Ureter (tissue), 1 donor: Measurements from ENCODE around the gene IL3RA. TPM values are rescaled to one million over a fixed set of nuclear protein-coding genes. Genes with fewer than 3 reads are reported as not detected.
"Not testable (repeated sequence)": the region's sequence is repeated elsewhere in the genome, so short reads cannot be mapped to it uniquely, and the experiment has no call there.

ENCODE experiments used
- DNase-seq: peaks from one replicate; pipeline ENCODE4 v3.0.0-alpha.2; 2020; ENCODE audit warnings: low spot score
- total RNA-seq: library from RNA; stranded (reverse); gene quantifications from one replicate; pipeline ENCODE4 v1.2.4, GENCODE V29; 2023
- donor health status: DM: yes; HTN: yes; CAD: no.

IL3RA gene
- total RNA-seq, result 7.4 TPM

DNA sequence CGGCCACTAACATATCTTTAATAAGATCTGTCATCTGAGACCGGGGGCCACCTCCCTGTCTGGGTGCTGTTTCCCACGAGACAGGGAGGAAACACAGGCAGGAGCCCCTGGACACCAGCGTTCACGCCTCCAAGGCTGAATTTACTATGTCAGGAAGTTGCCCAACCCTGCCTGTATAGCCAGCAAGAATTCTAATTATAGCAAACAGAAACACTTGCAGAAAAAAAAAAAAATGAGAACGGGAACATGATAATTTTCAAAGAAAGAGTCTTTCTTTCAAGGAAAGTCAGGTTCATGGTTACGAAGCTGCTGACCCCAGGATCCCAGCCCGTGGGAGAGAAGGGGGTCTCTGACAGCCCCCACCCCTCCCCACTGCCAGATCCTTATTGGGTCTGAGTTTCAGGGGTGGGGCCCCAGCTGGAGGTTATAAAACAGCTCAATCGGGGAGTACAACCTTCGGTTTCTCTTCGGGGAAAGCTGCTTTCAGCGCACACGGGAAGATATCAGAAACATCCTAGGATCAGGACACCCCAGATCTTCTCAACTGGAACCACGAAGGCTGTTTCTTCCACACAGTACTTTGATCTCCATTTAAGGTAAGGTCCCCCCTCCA is at the start of gene IL3RA:
Gene IL3RA (plus strand): TSS at position 455 of the 613 bp plus-strand sequence. CDS start 4,981 bp downstream, outside the sequence.
- no peak for DNase-seq

DNA sequence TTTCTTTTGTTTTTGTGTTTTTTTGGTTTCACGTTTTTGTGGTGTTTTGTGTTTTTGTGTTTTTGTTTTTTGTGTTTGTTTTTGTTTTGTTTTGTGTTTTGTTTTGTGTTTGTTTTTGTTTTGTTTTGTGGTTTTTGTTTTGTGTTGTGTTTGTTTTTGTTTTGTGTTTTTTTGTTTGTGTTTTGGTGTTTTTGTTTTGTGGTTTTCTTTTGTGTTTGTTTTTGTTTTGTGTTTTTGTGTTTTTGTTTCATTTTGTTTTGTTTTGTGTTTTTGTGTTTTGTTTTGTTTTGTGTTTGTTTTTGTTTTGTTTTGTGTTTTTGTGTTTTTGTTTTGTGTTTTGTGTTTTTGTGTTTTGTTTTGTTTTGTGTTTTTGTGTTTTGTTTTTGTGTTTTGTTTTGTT is 47.0 kb upstream of the IL3RA start:
- no peak for DNase-seq

DNA sequence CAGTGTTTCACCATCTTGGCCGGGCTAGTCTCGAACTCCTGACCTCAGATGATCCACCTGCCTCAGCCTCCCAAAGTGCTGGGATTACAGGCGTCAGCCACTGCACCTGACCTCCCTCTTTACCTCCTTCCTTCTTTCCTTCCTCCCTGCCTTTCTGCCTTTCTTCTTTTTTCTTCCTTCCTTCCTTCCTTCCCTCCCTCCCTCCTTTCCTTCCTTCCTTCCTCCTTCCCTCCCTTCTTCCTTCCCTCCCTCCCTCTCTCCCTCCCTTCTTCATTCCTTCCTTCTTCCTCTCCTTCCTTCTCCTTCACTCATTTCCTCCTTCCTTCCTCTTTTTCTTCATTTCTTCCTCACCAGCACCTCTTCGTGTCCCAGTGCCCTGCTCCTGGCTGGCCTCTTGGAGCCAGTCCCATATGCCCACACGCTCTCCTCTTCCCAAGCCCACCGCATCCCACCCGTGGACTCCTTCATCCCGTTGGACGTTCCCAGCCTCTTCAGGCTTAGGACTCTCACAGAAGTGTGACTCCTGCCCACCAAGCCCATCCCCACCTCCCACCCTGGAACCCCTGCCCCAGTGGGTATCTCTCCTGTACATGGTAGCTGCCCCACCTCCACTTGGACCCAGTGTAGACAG is 45.4 kb upstream of the IL3RA start:
- DNase-seq, result no peak

DNA sequence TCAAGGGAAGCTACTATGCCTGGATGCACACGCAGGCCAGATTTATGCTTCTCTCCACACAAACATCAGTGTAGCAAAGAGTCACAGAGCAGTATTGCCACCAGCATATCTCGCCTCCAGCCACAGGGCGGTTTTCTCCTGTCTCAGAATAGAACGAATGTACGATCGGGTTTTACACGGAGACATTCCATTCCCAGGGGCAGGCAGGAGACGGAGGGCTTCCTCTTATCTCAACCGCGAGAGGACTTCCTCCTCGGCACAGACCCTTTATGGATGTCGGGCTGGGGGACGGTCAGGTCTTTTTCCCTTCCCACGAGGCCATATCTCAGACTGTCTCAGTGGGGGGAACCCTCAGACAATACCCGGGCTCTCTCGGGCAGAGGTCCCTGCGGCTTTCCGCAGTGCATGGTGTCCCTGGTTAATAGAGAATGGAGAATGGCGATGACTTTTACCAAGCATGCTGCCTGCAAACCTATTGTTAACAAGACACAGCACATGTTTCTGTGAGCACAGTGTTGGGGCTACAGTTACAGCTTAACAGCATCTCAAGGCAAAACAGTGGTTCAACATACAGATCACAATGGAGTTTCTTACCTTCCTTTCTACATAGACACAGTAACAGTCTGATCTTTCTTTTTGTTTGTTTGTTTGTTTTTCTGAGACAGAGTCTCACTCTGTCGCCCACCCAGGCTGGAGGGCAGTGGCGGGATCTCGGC is 43.9 kb upstream of the IL3RA start:
- no peak for DNase-seq

DNA sequence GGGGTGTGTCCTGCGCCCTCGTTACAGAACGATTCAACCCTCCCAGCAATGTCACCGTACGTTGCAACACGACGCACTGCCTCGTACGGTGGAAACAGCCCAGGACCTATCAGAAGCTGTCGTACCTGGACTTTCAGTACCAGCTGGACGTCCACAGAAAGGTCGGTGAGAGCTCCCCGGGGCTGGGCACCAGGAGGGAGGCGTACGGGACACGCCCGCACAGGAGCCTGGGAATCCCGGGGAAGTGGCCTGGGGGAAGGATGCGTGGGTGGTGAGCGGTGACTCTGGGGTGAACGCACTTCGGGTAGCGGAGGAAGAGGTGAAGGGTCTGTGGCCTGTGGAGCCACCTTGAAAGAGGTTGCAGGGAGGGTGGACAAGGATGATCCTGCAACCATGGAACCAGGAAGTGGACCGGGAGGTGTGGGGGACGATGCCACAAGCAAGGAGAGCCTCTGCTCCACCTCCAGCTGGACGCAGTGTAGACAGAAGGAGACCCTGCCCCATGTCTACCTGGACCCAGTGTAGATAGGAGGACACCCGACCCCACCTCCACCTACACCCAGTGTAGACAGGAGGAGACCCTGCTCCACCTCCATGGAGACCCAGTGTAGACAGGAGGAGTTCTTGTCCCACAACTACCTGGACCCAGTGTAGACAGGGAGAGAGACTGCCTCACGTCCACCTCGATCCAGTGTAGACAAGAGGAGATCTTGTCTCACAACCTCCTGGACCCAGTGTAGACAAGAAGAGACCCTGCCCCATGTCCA is 42.1 kb upstream of the IL3RA start:
- DNase-seq, result no peak

DNA sequence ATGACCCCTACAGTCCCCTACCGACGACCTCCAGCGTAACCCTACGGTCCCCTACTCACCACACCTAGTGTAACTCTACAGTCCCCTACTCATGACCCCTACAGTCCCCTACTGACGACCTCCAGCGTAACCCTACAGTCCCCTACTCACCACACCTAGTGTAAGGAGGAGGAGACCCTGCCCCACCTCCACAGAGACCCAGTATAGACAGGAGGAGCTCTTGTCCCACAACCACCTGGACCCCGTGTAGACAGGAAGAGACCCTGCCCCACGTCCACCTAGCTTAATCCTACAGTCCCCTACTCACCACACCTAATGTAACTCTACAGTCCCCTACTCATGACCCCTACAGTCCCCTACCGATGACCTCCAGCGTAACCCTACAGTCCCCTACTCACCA is 41.0 kb upstream of the IL3RA start:
- DNase-seq, result no peak

DNA sequence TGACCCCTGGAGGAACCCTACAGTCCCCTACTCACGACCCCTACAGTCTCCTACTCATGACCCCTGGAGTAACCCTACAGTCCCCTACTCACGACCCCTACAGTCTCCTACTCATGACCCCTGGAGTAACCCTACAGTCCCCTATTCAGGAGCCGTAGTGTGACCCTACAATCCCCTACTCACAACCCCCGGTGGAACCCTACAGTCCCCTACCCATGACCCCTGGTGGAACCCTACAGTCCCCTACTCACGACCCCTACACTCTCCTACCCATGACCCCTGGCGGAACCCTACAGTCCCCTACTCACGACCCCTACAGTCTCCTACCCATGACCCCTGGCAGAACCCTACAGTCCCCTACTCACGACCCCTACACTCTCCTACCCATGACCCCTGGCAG is 39.0 kb upstream of the IL3RA start:
- not testable (repeated sequence) for DNase-seq

DNA sequence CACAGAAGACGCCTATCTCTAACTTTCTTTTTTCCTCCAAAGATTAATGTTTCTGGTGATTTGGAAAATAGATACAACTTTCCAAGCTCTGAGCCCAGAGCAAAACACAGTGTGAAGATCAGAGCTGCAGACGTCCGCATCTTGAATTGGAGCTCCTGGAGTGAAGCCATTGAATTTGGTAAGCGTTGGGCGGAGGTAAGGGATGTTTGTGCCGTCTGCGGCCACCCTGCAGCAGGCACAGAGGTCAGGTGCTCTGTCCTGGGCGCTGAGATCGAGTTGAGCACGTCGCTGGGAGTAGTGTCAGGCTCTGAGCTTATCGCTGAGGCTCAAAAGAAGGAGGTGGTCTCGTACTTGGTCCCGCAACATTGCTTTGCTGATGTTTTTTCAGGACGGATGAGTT is 36.1 kb upstream of the IL3RA start:
- no peak for DNase-seq

DNA sequence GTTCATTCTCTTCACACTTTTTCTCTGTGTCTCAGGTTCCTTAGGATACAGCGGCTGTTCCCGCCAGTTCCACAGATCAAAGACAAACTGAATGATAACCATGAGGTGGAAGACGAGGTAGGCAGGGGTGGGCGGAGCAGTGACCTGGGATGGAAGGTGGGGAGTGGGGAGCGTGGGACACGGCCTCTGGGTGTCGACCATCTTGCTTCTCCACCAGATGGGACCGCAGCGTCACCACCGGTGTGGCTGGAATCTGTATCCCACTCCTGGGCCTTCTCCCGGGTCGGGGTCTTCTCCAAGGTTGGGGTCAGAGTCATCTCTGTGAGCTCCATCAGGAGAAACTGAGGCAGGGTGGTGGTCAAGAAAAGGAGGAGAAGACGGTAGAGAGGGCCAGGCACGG is 31.2 kb upstream of the IL3RA start:
- no peak for DNase-seq

DNA sequence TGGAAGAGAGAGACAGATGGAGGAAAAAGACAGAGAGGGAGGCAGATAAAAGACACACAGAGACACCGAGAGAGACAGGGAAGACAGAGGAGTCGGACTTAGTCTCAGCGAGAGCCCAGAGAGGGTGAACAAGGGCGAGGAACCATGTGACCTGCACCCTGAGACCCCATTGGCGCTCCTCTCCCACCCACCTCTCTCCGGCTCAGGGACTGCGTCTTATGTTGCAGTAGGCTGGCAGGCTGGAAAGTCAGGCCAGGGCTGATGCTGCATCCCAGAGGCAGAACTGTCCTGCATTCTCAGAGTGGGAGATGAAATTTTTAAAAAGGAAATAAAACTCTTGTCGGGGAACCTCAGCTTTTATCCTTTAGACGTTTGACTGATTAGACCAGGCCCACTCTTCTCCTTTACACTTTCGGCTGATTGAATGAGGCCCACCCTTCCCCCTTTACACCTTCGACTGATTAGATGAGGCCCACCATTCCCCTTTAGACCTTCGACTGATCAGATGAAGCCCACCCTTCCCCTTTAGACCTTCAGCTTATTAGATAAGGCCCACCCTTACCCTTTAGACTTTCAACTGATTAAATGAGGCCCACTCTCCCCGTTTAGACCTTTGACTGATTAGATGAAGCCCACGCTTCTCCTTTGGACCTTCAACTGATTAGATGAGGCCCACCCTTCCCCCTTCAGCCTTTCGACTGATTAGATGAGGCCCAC is 29.5 kb upstream of the IL3RA start:
- DNase-seq, result no peak

DNA sequence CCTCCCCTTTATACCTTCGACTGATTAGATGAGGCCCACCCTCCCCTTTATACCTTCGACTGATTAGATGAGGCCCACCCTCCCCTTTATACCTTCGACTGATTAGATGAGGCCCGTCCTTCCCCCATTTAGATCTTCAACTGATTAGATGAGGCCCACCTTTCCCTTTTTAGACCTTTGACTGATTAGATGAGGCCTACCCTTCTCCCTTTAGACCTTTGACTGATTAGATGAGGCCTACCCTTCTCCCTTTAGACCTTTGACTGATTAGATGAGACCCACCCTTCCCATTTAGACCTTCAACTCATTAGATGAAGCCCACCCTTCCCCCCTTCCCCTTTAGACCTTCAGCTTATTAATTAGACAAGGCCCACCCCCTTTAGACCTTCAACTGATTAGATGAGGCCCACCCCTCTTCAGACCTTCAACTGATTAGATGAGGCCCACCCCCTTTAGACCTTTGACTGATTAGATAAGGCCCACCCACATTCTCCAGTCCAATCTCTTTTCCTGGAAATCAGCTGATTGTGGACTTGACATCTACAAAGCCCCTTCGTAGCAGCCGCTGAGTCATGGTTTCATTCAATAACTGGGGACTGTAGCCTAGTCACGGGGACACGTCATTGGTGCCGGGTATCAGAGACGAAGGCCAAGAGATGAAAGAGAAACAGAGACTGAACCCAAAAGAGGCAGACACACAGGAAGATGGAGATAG is 28.8 kb upstream of the IL3RA start:
- no peak for DNase-seq

DNA sequence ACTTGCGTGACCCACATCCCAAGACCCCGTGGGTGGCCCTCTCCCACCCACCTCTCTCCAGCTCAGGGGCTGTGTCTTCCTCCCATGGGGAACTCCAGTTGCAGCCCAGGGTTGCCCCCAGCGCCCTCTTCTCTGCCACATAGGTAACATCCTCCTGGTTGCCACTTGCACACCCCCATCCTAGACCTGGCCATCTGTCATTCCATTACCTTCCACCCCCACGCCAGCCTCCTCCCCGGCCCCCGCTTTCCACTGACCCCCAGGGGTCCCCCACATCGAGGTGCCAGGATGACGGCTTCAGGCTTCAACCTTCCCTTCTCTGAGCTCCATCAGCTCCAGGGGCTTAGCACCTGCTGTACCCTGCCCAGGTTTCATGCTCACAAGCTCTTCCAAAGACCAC is 28.1 kb upstream of the IL3RA start:
- DNase-seq, result no peak

DNA sequence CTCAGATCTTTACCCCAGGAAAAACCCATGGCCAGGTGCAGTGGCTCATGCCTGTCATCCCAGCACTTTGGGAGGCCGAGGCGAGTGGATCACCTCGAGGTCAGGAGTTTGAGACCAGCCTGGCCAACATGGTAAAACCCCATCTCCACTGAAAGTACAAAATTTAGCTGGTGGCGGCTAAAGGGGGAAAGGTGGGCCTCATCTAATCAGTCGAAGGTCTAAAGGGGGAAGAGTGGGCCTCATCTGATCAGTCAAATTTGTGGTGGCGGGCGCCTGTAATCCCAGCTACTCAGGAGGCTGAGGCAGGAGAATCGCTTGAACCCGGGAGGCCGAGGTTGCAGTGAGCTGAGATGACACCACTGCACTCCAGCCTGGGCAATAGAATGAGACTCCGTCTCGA is 27.7 kb upstream of the IL3RA start:
- not testable (repeated sequence) for DNase-seq

DNA sequence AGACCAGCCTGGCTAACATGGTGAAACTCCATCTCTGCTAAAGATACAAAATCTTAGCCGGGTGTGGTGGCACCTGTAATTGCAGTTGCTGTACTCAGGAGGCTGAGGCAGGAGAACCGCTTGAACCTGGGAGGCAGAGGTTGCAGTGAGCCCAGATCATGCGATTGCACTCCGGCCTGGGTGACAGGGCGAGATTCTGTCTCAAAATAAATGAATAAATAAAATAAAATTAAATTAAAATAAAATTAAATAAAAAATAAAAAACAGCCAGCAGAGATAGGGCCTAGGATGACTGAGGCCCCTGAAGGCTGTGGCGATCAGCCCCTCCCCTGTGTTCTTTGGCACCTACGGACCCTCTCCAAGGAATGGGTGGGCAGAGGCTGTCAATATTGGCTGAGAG is 22.8 kb upstream of the IL3RA start:
- no peak for DNase-seq

DNA sequence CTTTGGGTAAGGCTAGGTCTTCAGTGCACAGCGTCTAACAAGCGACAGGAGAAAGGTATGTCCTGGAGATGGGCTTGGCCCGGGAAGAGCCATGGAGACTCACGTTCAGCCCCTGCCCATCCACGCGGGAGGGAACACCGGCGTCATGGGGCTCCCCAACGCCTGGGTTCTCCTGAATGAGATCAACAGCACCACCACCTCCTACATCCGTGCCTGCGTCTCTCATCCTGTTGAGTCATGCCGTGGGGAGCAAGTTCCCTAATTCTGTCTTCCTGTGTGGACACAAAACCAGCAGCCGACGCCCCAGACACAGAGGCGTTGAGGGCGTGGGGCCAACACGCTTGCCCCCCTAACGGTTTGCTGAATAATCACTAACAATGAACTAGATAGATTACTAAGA is 20.1 kb upstream of the IL3RA start:
- no peak for DNase-seq

DNA sequence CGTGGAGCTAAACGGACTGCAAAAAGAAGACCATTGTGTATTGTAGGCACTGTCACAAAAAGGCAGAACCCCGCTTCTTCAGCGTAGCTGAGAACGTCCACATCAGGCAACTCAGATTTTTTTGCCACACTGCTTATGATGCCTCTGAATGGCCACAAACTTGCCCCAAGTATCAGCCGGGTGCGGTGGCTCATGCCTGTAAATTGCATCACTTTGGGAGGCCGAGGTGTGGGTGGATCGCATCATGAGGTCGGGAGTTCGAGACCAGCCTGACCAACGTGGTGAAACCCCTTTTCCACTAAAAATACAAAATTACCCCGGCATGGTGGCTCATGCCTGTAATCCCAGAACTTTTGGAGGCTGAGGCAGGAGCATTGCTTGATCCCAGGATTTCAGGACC is 14.9 kb upstream of the IL3RA start:
- DNase-seq, result no peak

DNA sequence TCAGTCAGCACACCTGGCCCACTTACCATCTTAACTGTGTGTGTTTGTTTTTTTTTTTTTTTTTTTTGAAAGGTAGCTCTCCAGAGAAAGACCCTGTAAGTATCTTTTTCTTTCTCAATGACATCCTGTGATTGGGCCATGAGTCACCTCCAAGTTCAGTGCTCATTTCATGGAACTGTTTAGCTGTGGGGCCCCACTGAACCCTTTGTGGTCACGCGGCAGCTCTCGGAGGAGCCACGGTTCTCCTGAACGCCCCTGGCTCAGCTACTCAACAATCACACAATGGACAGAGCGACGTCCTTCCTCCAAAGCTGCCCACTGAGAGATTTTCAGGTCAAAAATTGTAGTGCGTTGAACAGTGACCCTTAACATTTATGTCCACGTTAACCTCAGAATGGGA is 14.2 kb upstream of the IL3RA start:
- DNase-seq, result no peak

DNA sequence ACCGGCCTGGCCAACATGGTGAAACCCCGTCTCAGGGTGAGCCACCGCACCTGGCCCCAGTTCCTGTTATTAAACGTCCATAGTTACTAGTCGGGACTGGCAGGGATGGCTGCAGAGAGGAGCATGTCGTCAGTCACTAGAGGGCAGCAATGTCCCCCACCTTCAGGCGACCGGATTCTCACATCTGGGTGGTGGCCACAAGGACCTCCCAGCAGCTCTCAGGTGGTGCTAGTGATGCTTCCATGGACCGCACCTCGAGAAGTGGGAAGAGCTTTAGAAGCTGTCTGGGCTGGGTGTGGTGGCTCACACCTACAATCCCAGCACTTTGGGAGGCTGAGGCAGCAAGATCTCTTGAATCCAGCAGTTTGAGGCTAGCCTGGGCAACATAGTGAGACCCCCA is 13.3 kb upstream of the IL3RA start:
- DNase-seq, result no peak

DNA sequence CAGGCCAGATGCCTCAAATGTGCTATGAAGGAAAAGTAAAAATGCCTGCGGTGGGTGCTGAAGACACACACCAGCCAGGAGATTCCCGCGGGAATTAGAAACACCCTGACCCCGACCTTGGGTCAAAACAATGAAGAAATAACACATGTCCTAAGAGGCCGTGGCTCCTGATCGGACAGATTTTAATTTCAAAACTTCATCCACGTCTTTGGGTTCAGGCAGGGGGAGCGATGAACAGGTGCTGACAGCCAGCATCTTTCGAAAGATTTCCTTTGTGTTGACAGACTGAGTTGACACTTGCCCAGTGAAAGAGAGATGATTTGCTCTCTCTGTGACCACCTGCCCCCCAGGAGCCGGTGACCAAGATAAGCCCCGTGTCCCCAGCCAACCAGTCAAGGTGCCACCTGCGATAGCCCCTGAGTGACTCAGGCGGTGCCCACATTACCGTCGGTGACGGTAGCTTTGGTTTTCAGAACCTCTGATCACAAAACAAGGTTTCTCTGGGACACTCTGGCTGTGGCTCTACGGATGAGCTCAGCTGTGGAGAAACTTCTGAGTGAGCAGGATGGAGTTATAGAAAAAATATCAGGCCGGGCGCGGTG is 11.0 kb upstream of the IL3RA start:
- no peak for DNase-seq

DNA sequence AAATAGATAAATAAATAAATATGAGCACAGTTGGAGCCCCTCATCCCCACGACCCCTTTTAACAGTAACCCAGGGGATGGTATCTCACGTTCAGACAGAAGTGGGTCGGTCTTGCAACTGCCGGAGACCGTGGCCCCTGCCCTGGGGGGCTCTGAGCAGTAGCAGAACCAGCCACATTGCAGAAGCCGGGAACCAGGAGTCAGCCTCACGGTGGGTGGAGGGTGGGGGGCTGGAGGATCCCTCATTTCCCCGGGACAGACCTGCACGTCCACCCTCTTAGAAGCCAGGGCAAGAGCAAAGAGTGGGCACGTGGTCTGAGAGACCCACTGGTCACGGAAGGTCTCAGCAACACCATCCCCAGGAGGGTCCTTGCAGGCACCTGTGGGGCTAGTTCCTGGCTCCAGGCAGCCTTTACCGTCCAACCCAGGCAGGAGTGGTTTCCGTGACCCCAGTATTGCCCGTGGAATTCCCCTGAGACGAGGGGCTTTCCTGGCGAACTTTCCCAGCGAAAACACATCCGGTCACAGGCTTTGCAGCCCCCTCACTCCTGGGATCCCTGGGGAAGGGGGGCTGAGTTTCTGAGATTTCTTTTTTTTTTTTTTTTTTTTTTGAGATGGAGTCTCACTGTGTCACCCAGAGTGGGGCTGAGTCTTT is 8.8 kb upstream of the IL3RA start:
- no peak for DNase-seq
